Measurements from ENCODE around the gene EIF2D.
A peak's percentile ranks its signal among the peaks of the same experiment; 100 is the strongest.

The EIF2D gene

GRCh38 chr1:206568779-206569352, 43.4 kb downstream of the EIF2D start:
- DNase-seq = no peak

GRCh38 chr1:206568256-206568655, 44.0 kb downstream of the EIF2D start:
- DNase-seq = no peak

GRCh38 chr1:206566999-206567398, 45.3 kb downstream of the EIF2D start:
- DNase-seq = no peak

- DNase-seq = no peak
These were observed 46.3 kb downstream of the EIF2D start for GRCh38 chr1:206565995-206566394.

GRCh38 chr1:206563367-206564207, 48.7 kb downstream of the EIF2D start:
- DNase-seq = no peak

GRCh38 chr1:206560007-206560716, 52.1 kb downstream of the EIF2D start:
- DNase-seq = no peak

GRCh38 chr1:206559672-206559995, 52.6 kb downstream of the EIF2D start:
- DNase-seq = no peak

GRCh38 chr1:206558794-206559671, 53.2 kb downstream of the EIF2D start:
- DNase-seq = no peak

GRCh38 chr1:206557636-206558473, 54.4 kb downstream of the EIF2D start:
- DNase-seq = no peak

- peak; percentile 89 for DNase-seq
These were observed 55.3 kb downstream of the EIF2D start for GRCh38 chr1:206556750-206557635.

- DNase-seq = no peak
These were observed 56.1 kb downstream of the EIF2D start for GRCh38 chr1:206556047-206556749.

GRCh38 chr1:206555473-206555935, 56.8 kb downstream of the EIF2D start:
- DNase-seq = peak; percentile 68

GRCh38 chr1:206554701-206555472, 57.4 kb downstream of the EIF2D start:
- DNase-seq = no peak

GRCh38 chr1:206554211-206554610, 58.1 kb downstream of the EIF2D start:
- DNase-seq = no peak

GRCh38 chr1:206551986-206552326, 60.3 kb downstream of the EIF2D start:
- DNase-seq = no peak

- DNase-seq = no peak
These were observed 60.8 kb downstream of the EIF2D start for GRCh38 chr1:206551296-206551985.

- no peak for DNase-seq
These were observed 61.8 kb downstream of the EIF2D start for GRCh38 chr1:206550446-206550845.

GRCh38 chr1:206547104-206547503, 65.2 kb downstream of the EIF2D start:
- DNase-seq = no peak

GRCh38 chr1:206545351-206545750, 66.9 kb downstream of the EIF2D start:
- no peak for DNase-seq

All from islet precursor cell (in vitro differentiated cells).